Psoas muscle (tissue), 8 donors: Measurements from ENCODE around the gene PIMREG. TPM values are rescaled to one million over a fixed set of nuclear protein-coding genes. Genes with fewer than 3 reads are reported as not detected.

Experiments used
- ATAC-seq, 4 donors: fragments of 200-7000 bp; cut with Tn5 transposase; one replicate each; pipeline ENCODE4 v1.9.1; 2020; ENCODE audit warnings: moderate library complexity in 3 of 4, mild to moderate bottlenecking in 2 of 4
- DNase-seq, 2 donors: peaks; one replicate each; pipeline ENCODE4 v3.0.0-alpha.2; 2020
- H3K27ac ChIP-seq: fragments of 200-600 bp; one replicate; pipeline ENCODE4 v1.8.0; 2022
- H3K27me3 ChIP-seq, 3 donors: fragments of 200-600 bp in 1 of 3; one replicate each; pipeline versions ENCODE4 v1.6.1 to v1.8.0; 2013 to 2022; ENCODE audit warnings: low read length in 2 of 3, mild to moderate bottlenecking in 2 of 3, moderate library complexity in 1 of 3; ENCODE audit not compliant: insufficient read depth in 3 of 3
- H3K36me3 ChIP-seq, 2 donors: fragments of 200-600 bp in 1 of 2; one replicate each; pipeline versions ENCODE4 v1.6.1 to v1.8.0; 2013 to 2022; ENCODE audit warnings: low read depth in 1 of 2, mild to moderate bottlenecking in 1 of 2, moderate library complexity in 1 of 2; ENCODE audit not compliant: insufficient read depth in 1 of 2
- H3K4me1 ChIP-seq: fragments of 200-600 bp; one replicate; pipeline ENCODE4 v1.8.0; 2022
- H3K4me3 ChIP-seq: fragments of 200-600 bp; one replicate; pipeline ENCODE4 v1.8.0; 2022; ENCODE audit warnings: mild to moderate bottlenecking
- H3K9me3 ChIP-seq: fragments of 200-600 bp; one replicate; pipeline ENCODE4 v1.8.0; 2022
- CTCF ChIP-seq: fragments of 200-600 bp; IDR thresholded peaks from one replicate; pipeline ENCODE4 v1.8.0; 2022; ENCODE audit warnings: antibody characterized with exemption
- WGBS, 3 donors: extraction: QIAGEN DNeasy Blood & Tissue Kit; methylation state at CpG; one replicate each; pipeline versions ENCODE4 v1.1.6 to v1.1.7; 2013; 5-methylcytosine and 5-hydroxymethylcytosine counted together
- intact Hi-C, 2 donors: fragments of 100-400 bp; cut with DNase I; formaldehyde crosslinking; loops; one replicate each; pipeline versions ENCODE4 v1.11.0 to v1.14.2; 2022
- polyA plus RNA-seq, 3 donors: library from polyadenylated mRNA; stranded (reverse); fragments of 200-250 nt; gene quantifications; one replicate each; pipeline ENCODE4 v1.2.3, GENCODE V29; 2013
- total RNA-seq, 4 donors: library from RNA; stranded (reverse); fragmentation: NEBNext Ultra II Directional in 2 of 4; extraction: Animal tissue kit (Norgen Biotek cat#: 25700) in 2 of 4; gene quantifications; one replicate each; pipeline versions ENCODE4 v1.2.1 to v1.2.4, GENCODE V29; 2021 to 2023
- donor health status: healthy with polysubstance abuse.
- donor health status: DM: no; HTN: no; CAD: no; lungs with moderate emphysema.
- donor health status: Bipolar disorder and iron deficiency.
- donor health status: healthy.
- donor health status: DM: yes; HTN: yes; CAD: no.
- donor health status: DM: no; HTN: no; CAD: no.
- donor health status: DM: no; HTN: no; CAD: no.
- donor health status: DM: yes; HTN: yes; CAD: no.

PIMREG gene
- total and polyA plus RNA-seq, 7 donors: 0.18 to 0.38 (median 0.21) TPM; not detected in 4

GRCh38 chr17:6421700-6422604 is 22.3 kb upstream of the PIMREG start:
- TF ChIP-seq CTCF: peak; percentile 83
- Histone ChIP-seq H3K4me1 (no peaks in the 10 kb centered on the region), H3K36me3 (no peaks in the 10 kb centered on the region), H3K4me3 (no peak overlapping the region), H3K27me3 (peaks cover 0 to 14% (median 0%) of the 10 kb centered on the region in 3 donors), H3K9me3 (no peaks in the 10 kb centered on the region), H3K27ac (no peak overlapping the region)
- peak; percentile 76 to 87 for DNase-seq
- intact Hi-C loops: loop anchor here (1.0 to 5.0 kb wide), 3 partner anchors 715 to 835 kb away; no protein-coding TSS in a partner anchor
- ATAC-seq: peak; percentile 85 to 91 (median 86)
- WGBS, 3 donors: 27 to 29% (median 27%) methylated on average over 13 of the region's 13 CpGs

GRCh38 chr17:6422654-6423241 is 21.5 kb upstream of the PIMREG start:
- intact Hi-C loops: loop anchor here (1.0 to 5.0 kb wide), 3 partner anchors 715 to 836 kb away; no protein-coding TSS in a partner anchor
- TF ChIP-seq CTCF: no peak
- ATAC-seq (no peak), DNase-seq (no peak)
- Histone ChIP-seq H3K4me3 (no peak overlapping the region), H3K4me1 (no peaks in the 10 kb centered on the region), H3K36me3 (no peaks in the 10 kb centered on the region), H3K27ac (no peak overlapping the region), H3K9me3 (no peaks in the 10 kb centered on the region), H3K27me3 (peaks cover 0 to 14% (median 0%) of the 10 kb centered on the region in 3 donors)
- WGBS, 3 donors: 57 to 67% (median 61%) methylated on average over 13 of the region's 13 CpGs

- ATAC-seq: no peak
Observed at GRCh38 chr17:6423931-6424330, 20.3 kb upstream of the PIMREG start.

GRCh38 chr17:6425407-6425806 is 18.8 kb upstream of the PIMREG start:
- H3K9me3 ChIP-seq: no peaks in the 10 kb centered on the region
- H3K27ac ChIP-seq: no peak overlapping the region
- intact Hi-C loops: no loop called here
- no peaks in the 10 kb centered on the region for H3K4me1 ChIP-seq
- no peak for TF ChIP-seq CTCF
- DNase-seq (no peak), ATAC-seq (no peak)
- H3K27me3 ChIP-seq: no peaks in the 10 kb centered on the region
- 87 to 95% (median 89%) methylated on average over 18 of the region's 18 CpGs for WGBS, 3 donors
- H3K36me3 ChIP-seq: no peaks in the 10 kb centered on the region
- no peak overlapping the region for H3K4me3 ChIP-seq

More at GRCh38 chr17:6423931-6424330, 20.3 kb upstream of the PIMREG start:
- intact Hi-C loops: loop anchor here (2.0 to 5.0 kb wide), 2 partner anchors 717 to 837 kb away; no protein-coding TSS in a partner anchor
- no peaks in the 10 kb centered on the region for H3K9me3 ChIP-seq
- WGBS, 3 donors: 66 to 79% (median 70%) methylated on average over 14 of the region's 14 CpGs
- H3K4me1 ChIP-seq: no peaks in the 10 kb centered on the region
- H3K36me3 ChIP-seq: no peaks in the 10 kb centered on the region
- no peak overlapping the region for H3K27ac ChIP-seq
- no peak for DNase-seq
- peaks cover 0 to 8% (median 0%) of the 10 kb centered on the region in 3 donors for H3K27me3 ChIP-seq
- H3K4me3 ChIP-seq: no peak overlapping the region
- TF ChIP-seq CTCF: no peak
